Measurements from ENCODE around the gene ACOX1.

The ACOX1 gene

DNA sequence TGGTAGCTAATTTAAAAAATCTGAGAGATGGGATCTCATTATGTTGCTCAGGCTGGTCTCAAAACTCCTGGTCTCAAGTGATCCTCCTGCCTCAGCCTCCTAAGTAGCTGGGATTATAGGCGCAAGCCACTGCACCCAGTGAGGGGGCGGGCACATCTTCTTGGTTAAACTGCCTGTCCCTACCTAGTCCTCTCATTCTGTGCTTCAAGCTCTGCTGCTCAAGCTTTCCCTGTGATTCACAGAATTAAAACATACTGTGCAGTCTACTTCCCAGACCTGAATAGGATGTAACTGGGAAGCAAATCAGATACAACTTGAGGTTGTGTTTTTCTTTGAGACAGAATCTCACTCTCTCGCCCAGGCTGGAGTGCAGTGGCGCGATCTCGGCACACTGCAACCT is 76.6 kb downstream of the ACOX1 start:
- Mint-ChIP-seq H3K36me3 (no peaks in the 10 kb centered on the region), H3K4me3 (no peak overlapping the region), H3K27ac (peak overlapping the region; percentile 22), H3K27me3 (no peaks in the 10 kb centered on the region), H3K9me3 (ENCODE audit: low read depth) (no peaks in the 10 kb centered on the region), H3K4me1 (ENCODE audit: low read depth) (peaks cover 15% of the 10 kb centered on the region)

DNA sequence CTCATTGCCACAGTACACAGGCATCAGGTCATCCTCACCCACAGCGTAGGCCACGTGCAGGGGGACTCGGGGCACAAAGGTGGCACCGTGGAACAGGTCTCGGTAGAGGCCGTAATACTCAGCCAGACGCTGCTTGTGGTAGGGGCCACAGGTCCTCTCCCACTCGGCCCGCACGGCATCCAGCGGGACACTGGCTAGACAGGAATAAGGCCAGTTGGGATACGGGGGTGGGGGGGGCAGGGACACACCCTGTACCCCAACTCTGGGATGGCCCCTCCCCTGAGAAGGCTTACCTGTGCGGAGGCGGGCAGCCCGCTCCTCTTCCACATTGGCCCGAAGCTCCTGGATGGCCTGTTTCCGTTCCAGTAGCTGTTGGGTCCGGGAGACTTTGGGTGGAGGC is 77.2 kb downstream of the ACOX1 start:
- H3K27ac Mint-ChIP-seq, result no peak overlapping the region
- H3K9me3 Mint-ChIP-seq (ENCODE audit: low read depth), result no peaks in the 10 kb centered on the region
- H3K4me1 Mint-ChIP-seq (ENCODE audit: low read depth), result peaks cover 17% of the 10 kb centered on the region
- H3K4me3 Mint-ChIP-seq, result no peak overlapping the region
- no peaks in the 10 kb centered on the region for H3K27me3 Mint-ChIP-seq
- H3K36me3 Mint-ChIP-seq, result no peaks in the 10 kb centered on the region

DNA sequence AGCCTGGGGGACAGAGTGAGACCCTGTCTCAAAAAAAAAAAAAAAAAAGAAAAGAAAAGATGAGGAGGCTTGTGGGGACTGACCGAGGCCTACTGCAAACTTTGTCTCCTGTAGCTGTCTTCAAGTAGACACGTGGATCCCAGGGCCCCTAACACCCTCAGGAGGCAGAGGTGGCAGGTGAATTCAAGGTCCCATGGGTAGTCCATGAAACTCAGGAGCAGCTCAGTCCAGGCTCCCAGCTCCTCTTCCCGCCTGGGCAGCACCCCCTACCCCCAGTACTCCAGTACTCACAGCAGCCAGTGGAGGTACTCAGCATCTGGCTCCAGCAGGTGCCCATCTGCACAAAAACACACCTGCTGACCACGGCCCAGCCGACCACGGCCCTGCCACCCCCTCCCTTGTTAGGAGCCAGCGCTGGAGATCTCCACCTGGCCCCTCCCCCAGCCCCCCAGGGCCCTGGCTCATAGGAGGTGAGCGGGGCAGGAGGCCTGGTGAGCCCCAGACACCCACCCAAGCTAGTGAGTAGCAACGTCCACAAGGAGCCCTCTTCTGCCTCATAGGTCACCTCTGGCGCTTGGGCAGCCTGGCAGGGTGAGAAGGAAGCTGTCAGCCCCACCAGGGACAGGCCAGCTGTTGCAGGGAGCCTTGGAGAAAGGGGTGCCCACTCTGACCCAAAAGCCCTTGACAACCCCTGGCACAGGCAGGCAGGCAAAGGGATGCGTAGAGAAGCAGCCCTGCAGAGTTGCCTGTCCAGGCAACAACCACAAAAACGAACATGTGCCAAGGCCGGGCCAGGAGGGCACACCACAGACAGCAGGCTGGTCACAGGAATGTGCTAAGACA is 78.1 kb downstream of the ACOX1 start:
- Mint-ChIP-seq H3K4me1 (ENCODE audit: low read depth) (peaks cover 12% of the 10 kb centered on the region), H3K27me3 (no peaks in the 10 kb centered on the region), H3K9me3 (ENCODE audit: low read depth) (no peaks in the 10 kb centered on the region), H3K4me3 (no peak overlapping the region), H3K36me3 (no peaks in the 10 kb centered on the region), H3K27ac (peak overlapping the region; percentile 16)

DNA sequence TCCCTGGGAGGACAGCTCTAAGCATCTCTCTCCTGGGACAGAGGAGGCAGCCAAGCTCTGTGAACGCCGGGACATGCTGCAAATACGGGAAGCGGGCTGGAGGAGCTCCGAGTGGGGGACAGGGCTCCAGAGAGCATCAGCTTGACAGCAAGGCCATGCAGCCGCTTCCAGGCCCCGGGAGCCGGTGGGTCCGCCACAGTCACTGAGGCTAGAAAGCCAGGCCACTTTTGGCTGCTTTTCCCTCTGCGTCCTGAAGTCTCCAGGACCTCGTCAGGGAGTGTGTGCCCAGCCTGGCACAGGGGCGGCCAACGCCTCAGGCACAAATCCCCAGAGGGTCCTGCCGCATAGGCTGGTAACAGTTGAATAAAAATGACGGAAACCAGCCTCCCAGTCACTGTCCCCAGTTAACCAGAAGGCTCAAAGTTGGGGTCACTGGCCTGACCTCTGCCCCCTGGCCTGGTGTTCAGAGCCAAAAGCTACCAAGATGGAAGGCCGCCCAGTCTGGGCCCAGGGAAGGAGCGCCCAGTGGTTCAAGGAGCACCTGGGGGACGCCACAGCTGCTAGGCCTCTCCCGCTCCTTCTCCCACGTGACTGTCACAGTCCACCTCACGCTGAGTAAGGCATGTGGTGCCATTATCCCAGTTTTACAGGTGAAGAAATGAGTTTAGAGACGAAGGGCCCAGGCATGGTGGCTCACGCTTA is 79.0 kb downstream of the ACOX1 start:
- H3K27me3 Mint-ChIP-seq, result no peaks in the 10 kb centered on the region
- no peaks in the 10 kb centered on the region for H3K36me3 Mint-ChIP-seq
- peaks cover 16% of the 10 kb centered on the region for H3K4me1 Mint-ChIP-seq (ENCODE audit: low read depth)
- H3K27ac Mint-ChIP-seq, result no peak overlapping the region
- H3K9me3 Mint-ChIP-seq (ENCODE audit: low read depth), result no peaks in the 10 kb centered on the region
- no peak overlapping the region for H3K4me3 Mint-ChIP-seq

DNA sequence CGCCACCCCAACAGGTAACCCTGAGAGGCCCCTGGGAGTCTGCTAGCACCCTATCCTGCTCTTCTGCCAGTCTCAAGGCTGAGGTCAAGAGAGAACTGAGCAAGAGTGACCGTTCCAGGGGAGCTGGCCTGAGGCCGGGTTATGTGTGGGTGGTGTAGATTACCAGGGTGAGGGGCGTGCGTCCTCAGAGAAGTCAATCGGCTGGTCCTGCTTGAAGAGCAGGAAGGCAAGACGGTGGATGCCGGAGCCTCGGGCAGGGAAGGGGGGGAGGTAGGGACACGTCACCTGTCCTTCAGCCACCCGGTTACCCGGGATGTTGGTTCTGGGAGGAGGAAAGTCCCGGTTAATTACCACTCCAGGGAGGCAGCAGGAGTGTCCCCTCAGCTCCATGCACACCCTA is 79.6 kb downstream of the ACOX1 start:
- Mint-ChIP-seq H3K27ac (no peak overlapping the region), H3K4me3 (no peak overlapping the region), H3K36me3 (no peaks in the 10 kb centered on the region), H3K27me3 (no peaks in the 10 kb centered on the region), H3K9me3 (ENCODE audit: low read depth) (no peaks in the 10 kb centered on the region), H3K4me1 (ENCODE audit: low read depth) (peaks cover 18% of the 10 kb centered on the region)

DNA sequence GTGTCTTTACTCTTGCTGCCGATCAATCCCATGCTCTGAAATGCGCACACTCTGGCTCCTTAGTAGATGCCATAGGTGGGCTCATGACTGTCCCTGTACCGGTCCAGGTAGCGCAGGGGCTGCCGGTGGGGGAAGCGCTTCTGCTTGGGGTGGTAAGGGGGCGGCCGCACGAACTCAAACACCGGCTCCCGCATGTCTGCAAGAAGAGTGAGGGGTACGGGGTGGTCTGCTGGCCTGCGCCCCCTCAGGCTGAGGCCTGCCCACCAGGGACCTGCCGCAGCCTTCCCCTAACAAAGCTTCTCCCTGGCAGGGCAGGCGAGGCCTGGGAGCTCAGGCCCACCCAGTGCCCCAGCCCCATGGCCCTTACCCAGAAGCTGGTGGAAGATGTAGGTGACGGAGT is 80.2 kb downstream of the ACOX1 start:
- Mint-ChIP-seq H3K27ac (no peak overlapping the region), H3K27me3 (no peaks in the 10 kb centered on the region), H3K4me3 (no peak overlapping the region), H3K9me3 (ENCODE audit: low read depth) (no peaks in the 10 kb centered on the region), H3K4me1 (ENCODE audit: low read depth) (peaks cover 24% of the 10 kb centered on the region), H3K36me3 (no peaks in the 10 kb centered on the region)

DNA sequence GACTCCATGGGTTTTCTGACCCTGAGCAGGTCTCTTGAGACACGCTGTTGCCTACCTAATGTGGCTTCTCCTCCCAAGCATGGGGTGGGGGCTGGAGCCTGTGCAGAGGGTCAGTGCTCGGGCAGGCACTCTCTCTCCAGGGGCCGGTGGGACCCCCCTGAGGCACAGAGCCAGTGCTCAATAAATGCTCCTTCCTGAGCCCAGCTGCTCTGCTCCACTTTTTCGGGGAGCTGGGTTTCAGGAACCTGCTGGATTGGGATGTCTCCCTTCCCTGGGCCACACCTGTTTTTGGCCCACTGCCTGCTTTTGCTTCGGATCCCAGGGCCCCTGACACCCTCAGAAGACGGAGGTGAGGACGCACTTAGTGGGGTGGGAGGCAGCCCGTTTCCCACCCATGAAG is 80.9 kb downstream of the ACOX1 start:
- H3K27me3 Mint-ChIP-seq, result no peaks in the 10 kb centered on the region
- no peaks in the 10 kb centered on the region for H3K36me3 Mint-ChIP-seq
- peak overlapping the region; percentile 64 for H3K27ac Mint-ChIP-seq
- peak overlapping the region; percentile 66 for H3K4me3 Mint-ChIP-seq
- peaks cover 23% of the 10 kb centered on the region for H3K4me1 Mint-ChIP-seq (ENCODE audit: low read depth)
- no peaks in the 10 kb centered on the region for H3K9me3 Mint-ChIP-seq (ENCODE audit: low read depth)

DNA sequence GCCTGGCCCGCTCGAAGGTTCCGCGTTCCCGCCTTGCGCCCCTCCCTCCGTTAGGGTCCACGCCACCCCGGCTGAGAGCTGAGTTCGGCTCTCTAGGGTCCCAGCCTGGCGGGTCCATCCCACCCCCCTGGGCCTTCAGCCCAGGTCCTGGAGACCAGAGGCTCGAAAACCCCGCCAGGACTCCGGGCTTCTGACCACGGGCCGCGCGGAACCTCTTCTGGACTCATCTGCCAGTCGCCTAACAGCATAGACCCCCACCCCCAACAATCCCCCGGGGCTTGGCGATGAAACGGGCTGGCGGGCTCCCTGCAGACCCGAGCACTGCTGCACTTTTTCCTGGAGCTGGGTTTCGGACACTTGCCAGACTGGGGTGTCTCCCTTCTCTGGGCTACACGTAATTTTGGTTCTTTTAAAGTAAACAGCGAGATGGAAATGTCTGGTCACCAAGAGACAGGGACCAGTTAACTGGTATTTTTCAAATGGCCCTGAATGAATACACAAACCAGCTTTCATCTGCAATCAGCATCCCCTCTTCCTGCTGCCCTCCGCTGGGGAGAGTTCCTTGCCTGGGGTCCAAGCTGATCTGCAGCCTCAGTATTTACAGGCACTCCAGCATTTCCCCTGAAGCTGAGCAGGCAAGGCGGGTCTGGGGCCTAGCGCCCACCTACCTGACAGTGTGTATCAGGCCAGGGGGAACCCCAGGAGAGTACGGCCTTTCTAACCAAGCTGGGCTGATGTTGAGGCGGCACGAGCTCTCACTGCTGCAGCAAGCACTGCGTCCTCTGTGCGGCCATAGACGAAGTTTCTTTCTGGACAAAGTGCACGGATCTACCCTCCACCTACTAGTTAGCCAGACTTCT is 81.6 kb downstream of the ACOX1 start:
- Mint-ChIP-seq H3K36me3 (no peaks in the 10 kb centered on the region), H3K4me1 (ENCODE audit: low read depth) (peaks cover 23% of the 10 kb centered on the region), H3K27ac (peak overlapping the region; percentile 64), H3K9me3 (ENCODE audit: low read depth) (no peaks in the 10 kb centered on the region), H3K4me3 (peak overlapping the region; percentile 66), H3K27me3 (no peaks in the 10 kb centered on the region)

DNA sequence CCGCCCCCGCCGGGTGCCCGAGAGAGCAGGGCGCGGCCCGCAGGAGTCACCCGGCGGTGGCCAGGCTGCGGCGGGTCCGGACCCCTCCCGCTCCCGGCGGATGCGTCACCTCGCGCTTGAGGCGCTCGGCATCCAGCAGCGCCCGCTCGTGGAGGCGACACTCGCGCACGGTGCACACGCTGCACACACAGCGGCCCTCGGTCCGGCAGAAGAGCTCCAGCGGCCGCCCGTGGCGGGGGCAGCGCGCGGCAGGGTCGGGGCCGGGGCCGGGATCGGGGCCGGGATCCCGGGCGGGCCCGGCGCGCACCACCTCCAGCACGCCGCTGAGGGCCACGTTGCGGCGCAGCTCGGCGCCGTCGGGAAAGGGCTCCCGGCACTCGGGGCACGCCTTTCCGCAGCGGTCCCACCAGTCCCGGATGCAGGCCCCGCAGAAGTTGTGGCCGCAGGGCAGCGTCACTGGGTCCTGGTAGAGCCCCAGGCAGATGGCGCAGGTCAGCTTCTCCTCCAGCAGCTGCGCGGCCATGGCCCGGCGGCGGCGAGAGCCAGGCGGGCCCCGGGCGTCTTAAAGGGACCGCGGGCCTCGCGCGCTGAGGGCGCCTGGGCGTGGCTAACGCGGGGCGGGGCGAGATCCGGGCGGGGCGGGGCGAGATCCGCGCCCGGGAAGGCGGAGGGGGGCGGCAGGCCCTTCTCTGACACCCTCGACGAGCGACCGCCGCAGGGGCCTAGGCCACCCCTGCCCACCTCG is 82.4 kb downstream of the ACOX1 start, which contains the start of gene TRIM65:
TRIM65 (minus strand) TSS at position 537 of the 745 bp plus-strand sequence; CDS start at position 523, 14 bp downstream.
- Mint-ChIP-seq H3K36me3 (no peaks in the 10 kb centered on the region), H3K4me1 (ENCODE audit: low read depth) (peaks cover 23% of the 10 kb centered on the region), H3K4me3 (peak within 1 kb of the TSS; percentile 82), H3K9me3 (ENCODE audit: low read depth) (no peaks in the 10 kb centered on the region), H3K27me3 (no peaks in the 10 kb centered on the region), H3K27ac (peak within 1 kb of the TSS; percentile 95)

DNA sequence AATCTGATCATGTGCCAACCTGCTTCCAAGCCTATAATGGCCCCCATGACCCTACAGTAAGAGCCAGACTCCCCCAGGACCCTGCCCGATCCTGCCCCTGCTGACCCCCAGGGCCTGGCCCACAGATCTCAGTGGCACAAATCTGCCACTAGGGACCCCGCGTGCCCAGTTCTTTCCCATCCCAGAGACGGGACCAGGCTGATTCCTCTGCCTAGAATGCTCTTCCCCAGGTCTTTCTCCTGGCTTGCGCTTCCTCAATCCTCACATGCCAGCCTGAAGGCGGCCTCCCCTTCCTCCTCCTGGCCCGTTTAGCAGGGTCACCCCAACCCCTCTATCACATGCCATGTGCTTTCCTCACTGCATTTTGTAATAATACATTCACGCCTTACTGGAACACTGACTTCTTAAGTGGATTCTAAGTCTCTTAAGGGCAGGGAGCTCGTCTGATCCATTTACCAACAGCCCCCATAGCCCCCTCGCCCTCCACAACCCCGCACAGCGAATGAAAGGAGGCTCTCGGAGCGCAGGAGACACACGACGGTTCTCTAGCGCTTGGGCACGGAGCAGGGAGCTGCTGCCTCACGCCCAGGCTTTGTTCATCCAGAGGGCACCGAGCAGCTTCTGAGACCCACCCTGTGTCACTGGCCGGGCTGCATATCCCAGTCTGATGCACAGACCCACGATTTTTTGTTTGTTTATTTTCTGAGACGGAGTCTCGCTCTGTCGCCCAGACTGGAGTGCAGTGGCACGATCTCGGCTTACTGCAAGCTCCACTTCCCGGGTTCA is 83.4 kb downstream of the ACOX1 start:
- Mint-ChIP-seq H3K27ac (peak overlapping the region; percentile 95), H3K4me3 (peak overlapping the region; percentile 82), H3K9me3 (ENCODE audit: low read depth) (no peaks in the 10 kb centered on the region), H3K36me3 (no peaks in the 10 kb centered on the region), H3K4me1 (ENCODE audit: low read depth) (peaks cover 23% of the 10 kb centered on the region), H3K27me3 (no peaks in the 10 kb centered on the region)

DNA sequence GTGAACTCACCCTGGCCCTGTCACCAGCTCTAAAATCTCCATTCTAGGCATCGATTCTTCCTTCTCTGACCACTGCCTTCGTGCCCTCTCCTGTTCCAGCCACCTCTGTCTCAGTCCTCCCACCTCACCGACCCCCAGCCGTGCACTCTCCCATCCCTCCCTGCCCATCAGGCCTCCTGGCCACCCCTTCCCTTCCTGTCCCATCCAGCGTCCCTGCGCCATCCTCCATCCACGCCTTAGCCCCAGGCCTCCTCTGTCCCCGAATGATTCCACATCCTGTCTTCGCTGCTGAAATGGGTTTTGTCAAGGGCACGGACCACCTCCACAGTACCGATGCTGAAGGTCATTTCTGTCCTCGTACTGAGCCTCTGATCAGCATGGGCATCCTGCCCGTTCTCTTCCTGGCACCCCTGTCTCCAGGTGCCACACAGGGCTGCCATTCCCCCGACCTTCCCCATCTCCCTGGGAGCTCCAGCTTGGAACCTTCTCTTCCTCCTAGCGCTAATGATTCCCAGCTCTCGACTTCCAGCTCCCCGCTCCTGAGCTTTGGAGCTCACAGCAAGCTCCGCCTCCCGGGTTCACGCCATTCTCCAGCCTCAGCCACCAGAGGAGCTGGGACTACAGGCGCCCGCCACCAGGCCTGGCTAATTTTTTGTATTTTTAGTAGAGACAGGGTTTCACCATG is 84.8 kb downstream of the ACOX1 start:
- Mint-ChIP-seq H3K9me3 (ENCODE audit: low read depth) (no peaks in the 10 kb centered on the region), H3K4me3 (peak overlapping the region; percentile 70), H3K36me3 (no peaks in the 10 kb centered on the region), H3K27me3 (no peaks in the 10 kb centered on the region), H3K27ac (peak overlapping the region; percentile 81), H3K4me1 (ENCODE audit: low read depth) (peaks cover 23% of the 10 kb centered on the region)

DNA sequence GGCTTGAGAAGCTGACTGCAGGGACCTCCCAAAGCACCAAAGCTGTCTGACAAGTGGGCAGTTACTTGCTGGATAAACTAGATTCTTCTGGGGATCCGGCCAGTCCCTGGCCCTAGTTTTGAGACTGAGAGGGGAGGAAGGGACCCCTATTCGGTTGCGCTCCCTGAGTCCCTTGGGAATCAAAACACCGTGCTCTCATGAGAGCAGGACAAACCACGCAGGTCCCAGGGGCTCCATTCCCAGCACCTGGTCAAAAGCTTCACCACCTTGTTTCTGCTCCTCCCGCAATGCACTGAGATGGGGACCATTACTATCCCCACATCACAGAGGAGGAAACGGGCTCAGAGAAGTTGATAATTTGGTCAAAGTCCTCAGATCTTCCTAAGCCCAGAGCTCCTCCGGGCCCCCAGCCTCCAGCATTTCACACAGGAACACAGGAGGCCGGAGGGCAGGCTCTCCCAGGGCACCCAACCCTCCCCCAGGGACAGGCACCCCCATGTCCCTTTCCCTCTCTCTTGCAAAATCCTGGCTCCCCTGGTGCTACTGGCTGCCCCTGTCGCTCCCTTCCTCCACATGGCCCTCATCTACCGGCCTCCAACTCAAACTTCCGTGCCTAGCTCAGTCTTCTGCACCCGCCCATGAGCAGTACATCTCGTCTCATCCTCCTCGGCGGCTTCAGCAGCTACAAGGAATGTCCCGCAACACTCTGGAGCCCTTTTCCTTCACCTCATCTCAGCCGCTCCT is 85.5 kb downstream of the ACOX1 start:
- H3K4me1 Mint-ChIP-seq (ENCODE audit: low read depth), result peaks cover 23% of the 10 kb centered on the region
- H3K4me3 Mint-ChIP-seq, result peak overlapping the region; percentile 70
- no peaks in the 10 kb centered on the region for H3K9me3 Mint-ChIP-seq (ENCODE audit: low read depth)
- H3K27me3 Mint-ChIP-seq, result no peaks in the 10 kb centered on the region
- H3K36me3 Mint-ChIP-seq, result no peaks in the 10 kb centered on the region
- H3K27ac Mint-ChIP-seq, result peak overlapping the region; percentile 81
